HepG2 (cell line): Measurements from ENCODE around the gene DPCD. TPM values are rescaled to one million over a fixed set of nuclear protein-coding genes. Genes with fewer than 3 reads are reported as not detected.

Experiments used
- ATAC-seq: fragments of 200-7000 bp; cut with Tn5 transposase; 3 replicates; pipeline ENCODE4 v1.9.1; 2020; ENCODE audit warnings: mild to moderate bottlenecking, moderate library complexity
- BruUV-seq: library from RNA; stranded (reverse); fragments of 400-500 nt; replicated peaks from 2 replicates; lab custom pipeline; 2021; lab: Mats Ljungman, UMichigan
- CTCF ChIA-PET: fragments of 300-600 bp; formaldehyde crosslinking; extraction: SDS; loops from one replicate; lab custom pipeline; 2021; ENCODE audit warnings: low total read pairs, inconsistent platforms, low intra/inter-chr PET ratio; lab: Yijun Ruan, JAX
- POLR2A ChIA-PET: fragments of 350-600 bp; sonication (Branson Sonifier 250); formaldehyde crosslinking; loops from one replicate; lab custom pipeline; 2020; ENCODE audit warnings: antibody characterized with exemption, inconsistent platforms; lab: Yijun Ruan, JAX
- DNase-seq: peaks from one replicate; pipeline ENCODE4 v3.0.0-alpha.2; 2015; ENCODE audit warnings: low spot score
- FAIRE-seq: peaks from 3 replicates; lab custom pipeline; 2011; peaks lifted over from hg19 to GRCh38; lab: Jason Lieb, UNC
- H2AFZ ChIP-seq: one replicate; pipeline ENCODE4 v1.6.1; 2011; ENCODE audit warnings: low read length, inconsistent platforms
- H3K27ac ChIP-seq: fragments of 300-600 bp; 3 replicates; pipeline ENCODE4 v1.8.0; 2011; ENCODE audit warnings: mixed run types, mild to moderate bottlenecking, mixed read lengths, low read length, inconsistent platforms; ENCODE audit not compliant: insufficient read depth; ENCODE audit errors: extremely low read length
- H3K27me3 ChIP-seq, 2 experiments: fragments of 200-600 bp in 1 of 2; 2 replicates in 1 of 2; 3 replicates in 1 of 2; pipeline versions ENCODE4 v1.6.0 to v1.8.0; 2011; ENCODE audit warnings: low read length in 2 of 2, mild to moderate bottlenecking in 2 of 2, moderate library complexity in 2 of 2, inconsistent platforms in 1 of 2; ENCODE audit not compliant: insufficient read depth in 2 of 2, control insufficient read depth in 1 of 2
- H3K36me3 ChIP-seq, 2 experiments: fragments of 200-600 bp in 1 of 2; replicated peaks in 1 of 2; 2 replicates in 1 of 2; 3 replicates in 1 of 2; pipeline versions ENCODE4 v1.5.1 to v1.8.0; 2011; ENCODE audit warnings: low read length in 2 of 2, inconsistent platforms in 1 of 2; ENCODE audit not compliant: insufficient read depth in 2 of 2, control insufficient read depth in 1 of 2
- H3K4me1 ChIP-seq: 2 replicates; pipeline ENCODE4 v1.5.1; 2012; ENCODE audit warnings: low read length, inconsistent platforms; ENCODE audit not compliant: insufficient read depth
- H3K4me2 ChIP-seq: 2 replicates; pipeline ENCODE4 v1.6.0; 2011; ENCODE audit warnings: low read depth, low read length, inconsistent platforms
- H3K4me3 ChIP-seq, 3 experiments: fragments of 200-600 bp in 1 of 3; sonication (generic), shearing (Covaris generic) in 1 of 3; replicated peaks in 1 of 3; 2 replicates each; pipeline ENCODE4 v1.5.1; 2011 to 2016; ENCODE audit warnings: low read length in 3 of 3, inconsistent platforms in 2 of 3, low read depth in 2 of 3, mild to moderate bottlenecking in 2 of 3, control low read depth in 1 of 3, mixed read lengths in 1 of 3; ENCODE audit not compliant: insufficient read depth in 1 of 3
- H3K79me2 ChIP-seq: one replicate; pipeline ENCODE4 v1.6.1; 2011; ENCODE audit warnings: low read length, inconsistent platforms; ENCODE audit not compliant: insufficient read depth
- H3K9ac ChIP-seq: 2 replicates; pipeline ENCODE4 v1.6.0; 2011; ENCODE audit warnings: mild to moderate bottlenecking, low read depth, low read length, inconsistent platforms; ENCODE audit not compliant: insufficient read depth
- H3K9me3 ChIP-seq: 2 replicates; pipeline ENCODE4 v1.5.1; 2012; ENCODE audit warnings: mild to moderate bottlenecking, low read length
- H4K20me1 ChIP-seq: 2 replicates; pipeline ENCODE4 v1.6.0; 2011; ENCODE audit warnings: inconsistent platforms, mild to moderate bottlenecking, low read length, moderate library complexity; ENCODE audit not compliant: insufficient read depth
- ARID5B ChIP-seq: IDR thresholded peaks from 2 replicates; pipeline ENCODE4 v1.4.0; 2020; ENCODE audit warnings: mild to moderate bottlenecking, missing genetic modification reagents
- CC2D1A ChIP-seq: sonication (generic); formaldehyde crosslinking; IDR thresholded peaks from 2 replicates; pipeline ENCODE4 v1.8.1; 2023; ENCODE audit warnings: mild to moderate bottlenecking, missing genetic modification reagents
- HOXA7 ChIP-seq: sonication (generic); formaldehyde crosslinking; IDR thresholded peaks from 2 replicates; pipeline ENCODE4 v1.8.1; 2022; ENCODE audit warnings: mild to moderate bottlenecking, missing genetic modification reagents, moderate library complexity
- KAT7 ChIP-seq: IDR thresholded peaks from 2 replicates; pipeline ENCODE4 v1.6.1; 2018; ENCODE audit warnings: borderline replicate concordance, missing compliant biosample characterization
- MLX ChIP-seq: IDR thresholded peaks from 2 replicates; pipeline ENCODE4 v1.6.1; 2016
- NR2F6 ChIP-seq, 2 experiments: IDR thresholded peaks; 2 replicates each; pipeline ENCODE4 v1.6.1; 2016; ENCODE audit warnings: antibody characterized with exemption in 1 of 2, mild to moderate bottlenecking in 1 of 2
- PLSCR1 ChIP-seq: sonication (generic); formaldehyde crosslinking; IDR thresholded peaks from 2 replicates; pipeline ENCODE4 v1.5.0; 2020; ENCODE audit warnings: missing genetic modification reagents, mild to moderate bottlenecking, borderline replicate concordance
- SKI ChIP-seq: fragments of 450-650 bp; IDR thresholded peaks from one replicate; pipeline ENCODE4 v1.6.1; 2018; ENCODE audit warnings: mild to moderate bottlenecking; ENCODE audit not compliant: partially characterized antibody
- ZFP36L1 ChIP-seq: sonication (generic); formaldehyde crosslinking; IDR thresholded peaks from 2 replicates; pipeline ENCODE4 v1.8.0; 2022; ENCODE audit warnings: mild to moderate bottlenecking, missing genetic modification reagents, moderate library complexity
- ZNF205 ChIP-seq: IDR thresholded peaks from 2 replicates; pipeline ENCODE4 v1.6.1; 2018; ENCODE audit warnings: missing biosample characterization, missing genetic modification reagents
- WGBS: methylation state at CpG from one replicate; pipeline ENCODE4 v1.1.6; 2017; ENCODE audit warnings: low lambda C conversion rate; 5-methylcytosine and 5-hydroxymethylcytosine counted together
- in situ Hi-C: cut with HindIII; loops from 2 replicates; pipeline ENCODE4 v1.10.0; 2017; ENCODE audit warnings: low pct_unique_long_range_greater_than_20kb; ENCODE audit not compliant: extremely low pct_ligation_motif_present
- intact Hi-C: fragments of 100-400 bp; cut with micrococcal nuclease; formaldehyde crosslinking; loops from one replicate; pipeline ENCODE4 v1.10.0; 2022; ENCODE audit not compliant: unreplicated experiment
- polyA plus RNA-seq, 8 experiments: library from polyadenylated mRNA; depleted of rRNA in 3 of 8; stranded (reverse) in 7 of 8; unstranded in 1 of 8; fragments of >200 nt; fragmentation: Illumina TruSeq in 4 of 8; extraction: Trizol in 4 of 8; gene quantifications; 2 replicates each; pipeline versions ENCODE4 v1.2.1 to v1.2.3, GENCODE V29; 2011 to 2016; ENCODE audit warnings: low read depth in 4 of 8, missing spikeins in 1 of 8, mixed read lengths in 1 of 8; ENCODE audit not compliant: insufficient read depth in 1 of 8
- total RNA-seq, 5 experiments: library from RNA; depleted of rRNA; stranded (reverse); fragments of >200 nt; fragmentation: Illumina TruSeq; extraction: Trizol; gene quantifications; 2 replicates each; pipeline ENCODE4 v1.2.3, GENCODE V29; 2016; ENCODE audit warnings: low read depth in 1 of 5
- TF ChIP-seq, protein P1 (sequence below): sonication (generic); formaldehyde crosslinking; IDR thresholded peaks from 2 replicates; pipeline ENCODE4 v1.4.0; 2020; ENCODE audit warnings: missing genetic modification reagents; ENCODE audit errors: not compliant biosample characterization

DPCD gene
- total and polyA plus RNA-seq, 2 of the 13 experiments (the other 11 are each of a cell fraction or from before 2014, with no cell fraction given), result 25.2 to 27.0 TPM

GRCh38 chr10:101595591-101596433 lies 7.7 kb downstream of the DPCD start:
- CTCF ChIA-PET, result no interaction called here
- WGBS, result 95% methylated on average over 13 of the region's 13 CpGs
- no peak for TF ChIP-seq PLSCR1
- TF ChIP-seq ARID5B (CRISPR knock-in tag), result no peak
- TF ChIP-seq MLX (CRISPR knock-in tag), result no peak
- TF ChIP-seq ZFP36L1 (CRISPR knock-in tag), result no peak
- TF ChIP-seq, protein P1, sequence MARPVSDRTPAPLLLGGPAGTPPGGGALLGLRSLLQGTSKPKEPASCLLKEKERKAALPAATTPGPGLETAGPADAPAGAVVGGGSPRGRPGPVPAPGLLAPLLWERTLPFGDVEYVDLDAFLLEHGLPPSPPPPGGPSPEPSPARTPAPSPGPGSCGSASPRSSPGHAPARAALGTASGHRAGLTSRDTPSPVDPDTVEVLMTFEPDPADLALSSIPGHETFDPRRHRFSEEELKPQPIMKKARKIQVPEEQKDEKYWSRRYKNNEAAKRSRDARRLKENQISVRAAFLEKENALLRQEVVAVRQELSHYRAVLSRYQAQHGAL (CRISPR knock-in tag), result no peak
- TF ChIP-seq CC2D1A (CRISPR knock-in tag), result no peak
- TF ChIP-seq KAT7 (CRISPR knock-in tag), result no peak
- no peak for TF ChIP-seq SKI
- no peak for TF ChIP-seq HOXA7 (CRISPR knock-in tag)
- TF ChIP-seq ZNF205 (CRISPR knock-in tag), result no peak
- TF ChIP-seq NR2F6 (IDR thresholded peaks at IDR 0.05), result no peak
- no peak for TF ChIP-seq NR2F6 (CRISPR knock-in tag; IDR thresholded peaks at IDR 0.05)
- TF ChIP-seq, all 625 proteins: peak for 0
- Histone ChIP-seq H4K20me1 (no peaks in the 10 kb centered on the region), H2AFZ (no peak overlapping the region), H3K27ac (no peak overlapping the region), H3K9ac (no peak overlapping the region), H3K79me2 (no peaks in the 10 kb centered on the region), H3K4me2 (no peak overlapping the region), H3K9me3 (no peaks in the 10 kb centered on the region), H3K4me3 (no peak overlapping the region), H3K4me1 (no peaks in the 10 kb centered on the region), H3K27me3 (no peaks in the 10 kb centered on the region), H3K36me3 (no peaks in the 10 kb centered on the region)
- ATAC-seq (no peak), DNase-seq (no peak), FAIRE-seq (no peak)
- intact Hi-C loops (no loop called here), in situ Hi-C loops (no loop called here)
- POLR2A ChIA-PET, result no interaction called here
- BruUV-seq, result no TSS peak
